ENCODE measurements around the gene ABCC1.

- TF ChIP-seq CTCF (IDR thresholded peaks at IDR 0.05) (no peak), EP300 (IDR thresholded peaks at IDR 0.05) (no peak)
Observed at GRCh38 chr16:16158741-16159374, 209.4 kb downstream of the ABCC1 start.
